Measurements from ENCODE around the gene NCLN. TPM values are rescaled to one million over a fixed set of nuclear protein-coding genes. Genes with fewer than 3 reads are reported as not detected.

Gene NCLN
- total RNA-seq, 4 donors from 2014 or later = 28.4 to 40.4 (median 32.5) TPM

GRCh38 chr19:3184847-3185460 is 776 bp upstream of the NCLN start:
- intact Hi-C loops (cut with DNase I; ENCODE audit: low total_unique reads) = no loop called here
- WGBS, 2 donors = 15 to 17% methylated on average over 14 of the region's 14 CpGs
- no peak for DNase-seq (ENCODE audit: low spot score in 2 of 2)
- no peak overlapping the region for H3K4me3 ChIP-seq (ENCODE audit: low read depth, poor library complexity, severe bottlenecking)
- TF ChIP-seq CTCF (IDR thresholded peaks at IDR 0.05) (no peak), POLR2A (IDR thresholded peaks at IDR 0.05) (no peak)

GRCh38 chr19:3186160-3186688 is 494 bp downstream of the NCLN start:
- intact Hi-C loops (cut with DNase I; ENCODE audit: low total_unique reads) = no loop called here
- WGBS, 2 donors = 0% methylated on average over 12 to 33 of the region's 38 CpGs
- TF ChIP-seq CTCF (IDR thresholded peaks at IDR 0.05) = no peak
- no peak for TF ChIP-seq POLR2A (IDR thresholded peaks at IDR 0.05)
- H3K4me3 ChIP-seq (ENCODE audit: low read depth, poor library complexity, severe bottlenecking) = peak overlapping the region; percentile 64
- DNase-seq (ENCODE audit: low spot score in 2 of 2) = no peak

- no peak for DNase-seq (ENCODE audit: low spot score in 2 of 2)
- WGBS, 2 donors = 64 to 70% methylated on average over 23 of the region's 23 CpGs
- intact Hi-C loops (cut with DNase I; ENCODE audit: low total_unique reads) = no loop called here
- no peak for TF ChIP-seq POLR2A (IDR thresholded peaks at IDR 0.05)
- TF ChIP-seq CTCF (IDR thresholded peaks at IDR 0.05) = no peak
- no peak overlapping the region for H3K4me3 ChIP-seq (ENCODE audit: low read depth, poor library complexity, severe bottlenecking)
Measured at GRCh38 chr19:3186891-3187661, 1.3 kb downstream of the NCLN start.

- intact Hi-C loops (cut with DNase I; ENCODE audit: low total_unique reads) = no loop called here
- H3K4me3 ChIP-seq (ENCODE audit: low read depth, poor library complexity, severe bottlenecking) = no peak overlapping the region
- no peak for DNase-seq (ENCODE audit: low spot score in 2 of 2)
- TF ChIP-seq POLR2A (IDR thresholded peaks at IDR 0.05) = no peak
- no peak for TF ChIP-seq CTCF (IDR thresholded peaks at IDR 0.05)
- whole genome bisulfite sequencing, 2 donors = 85% methylated on average over 34 to 36 of the region's 36 CpGs
Measured at GRCh38 chr19:3187662-3188511, 2.2 kb downstream of the NCLN start.

GRCh38 chr19:3188627-3189596 is 3.2 kb downstream of the NCLN start:
- 93 to 95% methylated on average over 34 to 35 of the region's 35 CpGs for WGBS, 2 donors
- DNase-seq (ENCODE audit: low spot score in 2 of 2) = no peak
- H3K4me3 ChIP-seq (ENCODE audit: low read depth, poor library complexity, severe bottlenecking) = no peak overlapping the region
- intact Hi-C loops (cut with DNase I; ENCODE audit: low total_unique reads) = no loop called here
- TF ChIP-seq CTCF (IDR thresholded peaks at IDR 0.05) = no peak
- no peak for TF ChIP-seq POLR2A (IDR thresholded peaks at IDR 0.05)
